A673 (cell line): Measurements from ENCODE around the gene SCYL1. TPM values are rescaled to one million over a fixed set of nuclear protein-coding genes. Genes with fewer than 3 reads are reported as not detected.

Experiments
- BruUV-seq: library from RNA; stranded (reverse); fragments of 400-500 nt; replicated peaks from 2 replicates; lab custom pipeline; 2021; lab: Mats Ljungman, UMichigan
- CTCF ChIA-PET: fragments of 300-600 bp; sonication (Branson Sonifier 250); formaldehyde crosslinking; loops from one replicate; lab custom pipeline; 2022; ENCODE audit warnings: antibody characterized with exemption; lab: Charles Lee
- POLR2A ChIA-PET: fragments of 300-600 bp; sonication (Branson Sonifier 250); formaldehyde crosslinking; loops from one replicate; lab custom pipeline; 2022; ENCODE audit warnings: antibody characterized with exemption; ENCODE audit not compliant: low non-redundant PET; lab: Charles Lee
- DNase-seq: peaks from one replicate; pipeline ENCODE4 v3.0.0-alpha.2; 2015; ENCODE audit warnings: low spot score
- H3K27ac ChIP-seq: fragments of 200-600 bp; sonication (generic); 2 replicates; pipeline ENCODE4 v1.5.1; 2016; ENCODE audit warnings: mixed run types, low read depth, mild to moderate bottlenecking, mixed read lengths, antibody characterized with exemption, low read length; ENCODE audit not compliant: poor library complexity, severe bottlenecking
- H3K27me3 ChIP-seq: fragments of 200-600 bp; sonication (generic); replicated peaks from 2 replicates; pipeline ENCODE4 v1.6.1; 2017; ENCODE audit warnings: mixed run types, low read depth, mild to moderate bottlenecking, mixed read lengths, antibody characterized with exemption, low read length; ENCODE audit not compliant: insufficient read depth, poor library complexity
- H3K36me3 ChIP-seq: fragments of 200-600 bp; sonication (generic); 2 replicates; pipeline ENCODE4 v1.6.1; 2016; ENCODE audit warnings: mixed run types, mild to moderate bottlenecking, mixed read lengths, antibody characterized with exemption, low read length; ENCODE audit not compliant: insufficient read depth, poor library complexity, severe bottlenecking
- H3K4me1 ChIP-seq: fragments of 200-600 bp; sonication (generic); 2 replicates; pipeline ENCODE4 v1.6.1; 2017; ENCODE audit warnings: mixed run types, mild to moderate bottlenecking, mixed read lengths, antibody characterized with exemption, low read length; ENCODE audit not compliant: insufficient read depth, poor library complexity, severe bottlenecking
- H3K4me3 ChIP-seq: fragments of 200-600 bp; sonication (generic); 2 replicates; pipeline ENCODE4 v1.5.1; 2016; ENCODE audit warnings: low read depth, mixed run types, mild to moderate bottlenecking, mixed read lengths, low read length; ENCODE audit not compliant: poor library complexity, severe bottlenecking
- H3K9me3 ChIP-seq: fragments of 200-600 bp; sonication (generic); 2 replicates; pipeline ENCODE4 v1.6.1; 2016; ENCODE audit warnings: mixed run types, low read depth, mild to moderate bottlenecking, mixed read lengths, antibody characterized with exemption, low read length; ENCODE audit not compliant: poor library complexity, severe bottlenecking
- EZH2 ChIP-seq: fragments of 200-600 bp; sonication (generic); IDR thresholded peaks from 2 replicates; pipeline ENCODE4 v1.6.1; 2017; ENCODE audit warnings: borderline replicate concordance, low read depth, mild to moderate bottlenecking, mixed read lengths, antibody characterized with exemption, low read length; ENCODE audit not compliant: poor library complexity, severe bottlenecking
- intact Hi-C: fragments of 100-400 bp; cut with micrococcal nuclease; formaldehyde crosslinking; loops from one replicate; pipeline ENCODE4 v1.10.0; 2022; ENCODE audit not compliant: unreplicated experiment
- total RNA-seq: library from RNA; stranded (reverse); gene quantifications from 2 replicates; pipeline ENCODE4 v1.2.3, GENCODE V29; 2021
- TF ChIP-seq, protein P1 (sequence below): fragments of 300-800, 200-600 bp; sonication (generic); conservative IDR thresholded peaks from 2 replicates; pipeline ENCODE4 v1.5.1; 2017; ENCODE audit warnings: low read depth, mild to moderate bottlenecking, antibody characterized with exemption, low read length, moderate library complexity, mixed read lengths

The SCYL1 gene
- total RNA-seq, 1 experiment from 2014 or later: 90.6 TPM

DNA sequence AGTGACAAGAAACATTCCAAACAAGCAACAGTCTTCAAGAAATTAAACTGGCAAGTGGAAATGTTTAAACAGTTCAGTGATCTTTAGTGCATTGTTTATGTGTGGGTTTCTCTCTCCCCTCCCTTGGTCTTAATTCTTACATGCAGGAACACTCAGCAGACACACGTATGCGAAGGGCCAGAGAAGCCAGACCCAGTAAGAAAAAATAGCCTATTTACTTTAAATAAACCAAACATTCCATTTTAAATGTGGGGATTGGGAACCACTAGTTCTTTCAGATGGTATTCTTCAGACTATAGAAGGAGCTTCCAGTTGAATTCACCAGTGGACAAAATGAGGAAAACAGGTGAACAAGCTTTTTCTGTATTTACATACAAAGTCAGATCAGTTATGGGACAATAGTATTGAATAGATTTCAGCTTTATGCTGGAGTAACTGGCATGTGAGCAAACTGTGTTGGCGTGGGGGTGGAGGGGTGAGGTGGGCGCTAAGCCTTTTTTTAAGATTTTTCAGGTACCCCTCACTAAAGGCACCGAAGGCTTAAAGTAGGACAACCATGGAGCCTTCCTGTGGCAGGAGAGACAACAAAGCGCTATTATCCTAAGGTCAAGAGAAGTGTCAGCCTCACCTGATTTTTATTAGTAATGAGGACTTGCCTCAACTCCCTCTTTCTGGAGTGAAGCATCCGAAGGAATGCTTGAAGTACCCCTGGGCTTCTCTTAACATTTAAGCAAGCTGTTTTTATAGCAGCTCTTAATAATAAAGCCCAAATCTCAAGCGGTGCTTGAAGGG lies 20.0 kb upstream of the SCYL1 start:
- no peaks in the 10 kb centered on the region for H3K27me3 ChIP-seq
- TF ChIP-seq, protein P1, sequence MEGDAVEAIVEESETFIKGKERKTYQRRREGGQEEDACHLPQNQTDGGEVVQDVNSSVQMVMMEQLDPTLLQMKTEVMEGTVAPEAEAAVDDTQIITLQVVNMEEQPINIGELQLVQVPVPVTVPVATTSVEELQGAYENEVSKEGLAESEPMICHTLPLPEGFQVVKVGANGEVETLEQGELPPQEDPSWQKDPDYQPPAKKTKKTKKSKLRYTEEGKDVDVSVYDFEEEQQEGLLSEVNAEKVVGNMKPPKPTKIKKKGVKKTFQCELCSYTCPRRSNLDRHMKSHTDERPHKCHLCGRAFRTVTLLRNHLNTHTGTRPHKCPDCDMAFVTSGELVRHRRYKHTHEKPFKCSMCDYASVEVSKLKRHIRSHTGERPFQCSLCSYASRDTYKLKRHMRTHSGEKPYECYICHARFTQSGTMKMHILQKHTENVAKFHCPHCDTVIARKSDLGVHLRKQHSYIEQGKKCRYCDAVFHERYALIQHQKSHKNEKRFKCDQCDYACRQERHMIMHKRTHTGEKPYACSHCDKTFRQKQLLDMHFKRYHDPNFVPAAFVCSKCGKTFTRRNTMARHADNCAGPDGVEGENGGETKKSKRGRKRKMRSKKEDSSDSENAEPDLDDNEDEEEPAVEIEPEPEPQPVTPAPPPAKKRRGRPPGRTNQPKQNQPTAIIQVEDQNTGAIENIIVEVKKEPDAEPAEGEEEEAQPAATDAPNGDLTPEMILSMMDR: no peak
- TF ChIP-seq EZH2: no peak
- CTCF ChIA-PET: interaction anchor here (1.0 to 1.1 kb wide), 2 partner anchors 79 to 89 kb away, joined by 3 read pairs; no protein-coding TSS in a partner anchor
- H3K4me3 ChIP-seq: peak overlapping the region; percentile 85
- H3K9me3 ChIP-seq: no peaks in the 10 kb centered on the region
- H3K36me3 ChIP-seq: peaks cover 75% of the 10 kb centered on the region
- intact Hi-C loops: no loop called here
- TSS peak; percentile 0 for BruUV-seq
- peak overlapping the region; percentile 72 for H3K27ac ChIP-seq
- H3K4me1 ChIP-seq: peaks cover 33% of the 10 kb centered on the region
- POLR2A ChIA-PET: interaction anchor here (0.6 to 4.1 kb wide), 8 partner anchors 13 to 236 kb away, joined by 3 to 17 read pairs (median 4); partner anchors contain the start of gene DPF2
- DNase-seq: no peak

DNA sequence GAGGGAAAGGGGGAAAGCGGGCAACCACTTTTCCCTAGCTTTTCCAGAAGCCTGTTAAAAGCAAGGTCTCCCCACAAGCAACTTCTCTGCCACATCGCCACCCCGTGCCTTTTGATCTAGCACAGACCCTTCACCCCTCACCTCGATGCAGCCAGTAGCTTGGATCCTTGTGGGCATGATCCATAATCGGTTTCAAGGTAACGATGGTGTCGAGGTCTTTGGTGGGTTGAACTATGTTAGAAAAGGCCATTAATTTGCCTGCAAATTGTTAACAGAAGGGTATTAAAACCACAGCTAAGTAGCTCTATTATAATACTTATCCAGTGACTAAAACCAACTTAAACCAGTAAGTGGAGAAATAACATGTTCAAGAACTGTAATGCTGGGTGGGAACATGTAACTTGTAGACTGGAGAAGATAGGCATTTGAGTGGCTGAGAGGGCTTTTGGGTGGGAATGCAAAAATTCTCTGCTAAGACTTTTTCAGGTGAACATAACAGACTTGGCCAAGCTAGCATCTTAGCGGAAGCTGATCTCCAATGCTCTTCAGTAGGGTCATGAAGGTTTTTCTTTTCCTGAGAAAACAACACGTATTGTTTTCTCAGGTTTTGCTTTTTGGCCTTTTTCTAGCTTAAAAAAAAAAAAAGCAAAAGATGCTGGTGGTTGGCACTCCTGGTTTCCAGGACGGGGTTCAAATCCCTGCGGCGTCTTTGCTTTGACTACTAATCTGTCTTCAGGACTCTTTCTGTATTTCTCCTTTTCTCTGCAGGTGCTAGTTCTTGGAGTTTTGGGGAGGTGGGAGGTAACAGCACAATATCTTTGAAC lies 19.2 kb upstream of the SCYL1 start:
- Histone ChIP-seq H3K4me1 (peaks cover 33% of the 10 kb centered on the region), H3K27me3 (no peaks in the 10 kb centered on the region), H3K9me3 (no peaks in the 10 kb centered on the region), H3K36me3 (peaks cover 68% of the 10 kb centered on the region), H3K27ac (peak overlapping the region; percentile 72), H3K4me3 (peak overlapping the region; percentile 85)
- no peak for TF ChIP-seq EZH2
- TF ChIP-seq, protein P1: no peak
- POLR2A ChIA-PET: interaction anchor here (0.6 to 4.1 kb wide), 12 partner anchors 9 to 172 kb away, joined by 3 to 26 read pairs (median 6); partner anchors contain the start of gene DPF2
- DNase-seq: no peak
- BruUV-seq: no TSS peak
- CTCF ChIA-PET: interaction anchor here (1.0 to 1.1 kb wide), 2 partner anchors 79 to 90 kb away, joined by 3 read pairs; no protein-coding TSS in a partner anchor
- intact Hi-C loops: no loop called here

DNA sequence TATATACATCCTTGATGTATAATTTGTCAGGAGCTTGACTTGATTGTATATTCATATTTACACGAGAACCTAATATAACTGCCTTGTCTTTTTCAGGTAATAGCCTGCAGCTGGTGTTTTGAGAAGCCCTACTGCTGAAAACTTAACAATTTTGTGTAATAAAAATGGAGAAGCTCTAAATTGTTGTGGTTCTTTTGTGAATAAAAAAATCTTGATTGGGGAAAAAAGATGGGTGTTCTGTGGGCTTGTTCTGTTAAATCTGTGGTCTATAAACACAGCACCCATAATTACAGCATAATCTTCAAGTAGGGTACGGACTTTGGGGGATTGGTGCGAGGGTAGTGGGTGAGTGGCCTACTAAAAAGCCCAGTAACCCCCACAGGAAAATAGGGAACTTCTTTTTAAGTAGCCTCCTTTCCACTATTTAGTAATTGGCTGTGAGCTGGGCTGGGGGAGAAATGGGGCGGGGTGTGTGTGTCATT lies 18.6 kb upstream of the SCYL1 start:
- Histone ChIP-seq H3K27me3 (no peaks in the 10 kb centered on the region), H3K4me3 (peak overlapping the region; percentile 85), H3K4me1 (peaks cover 33% of the 10 kb centered on the region), H3K9me3 (no peaks in the 10 kb centered on the region), H3K27ac (peak overlapping the region; percentile 72), H3K36me3 (peaks cover 62% of the 10 kb centered on the region)
- POLR2A ChIA-PET: interaction anchor here (0.6 to 4.1 kb wide), 13 partner anchors 9 to 636 kb away, joined by 3 to 26 read pairs (median 4); partner anchors contain the start of gene NEAT1
- CTCF ChIA-PET: no interaction called here
- intact Hi-C loops: no loop called here
- no TSS peak for BruUV-seq
- DNase-seq: no peak
- no peak for TF ChIP-seq EZH2
- TF ChIP-seq, protein P1: no peak
